Measurements from ENCODE around the gene CASZ1.

CASZ1 gene

GRCh38 chr1:10791105-10791951 is 5.1 kb downstream of the CASZ1 start:
- DNase-seq: peak; percentile 78

- DNase-seq: peak; percentile 78
Measured at GRCh38 chr1:10789803-10790702, 6.4 kb downstream of the CASZ1 start.

- peak; percentile 64 for DNase-seq
Measured at GRCh38 chr1:10789047-10789791, 7.2 kb downstream of the CASZ1 start.

- no peak for DNase-seq
Measured at GRCh38 chr1:10788592-10789006, 7.8 kb downstream of the CASZ1 start.

- no peak for DNase-seq
Measured at GRCh38 chr1:10787286-10787685, 9.2 kb downstream of the CASZ1 start.

- no peak for DNase-seq
Measured at GRCh38 chr1:10785728-10786638, 10.5 kb downstream of the CASZ1 start.

GRCh38 chr1:10784998-10785727 is 11.3 kb downstream of the CASZ1 start:
- DNase-seq: no peak

GRCh38 chr1:10782491-10783244 is 13.8 kb downstream of the CASZ1 start:
- no peak for DNase-seq

- no peak for DNase-seq
Measured at GRCh38 chr1:10781137-10781536, 15.3 kb downstream of the CASZ1 start.

GRCh38 chr1:10779841-10780240 is 16.6 kb downstream of the CASZ1 start:
- peak; percentile 85 for DNase-seq

- peak; percentile 92 for DNase-seq
Measured at GRCh38 chr1:10779201-10779600, 17.2 kb downstream of the CASZ1 start.

GRCh38 chr1:10778640-10779039 is 17.8 kb downstream of the CASZ1 start:
- peak; percentile 82 for DNase-seq

- DNase-seq: no peak
Measured at GRCh38 chr1:10777749-10778574, 18.5 kb downstream of the CASZ1 start.

- peak; percentile 90 for DNase-seq
Measured at GRCh38 chr1:10776190-10776905, 20.1 kb downstream of the CASZ1 start.

GRCh38 chr1:10775763-10776162 is 20.7 kb downstream of the CASZ1 start:
- peak; percentile 82 for DNase-seq

GRCh38 chr1:10774615-10775310 is 21.7 kb downstream of the CASZ1 start:
- no peak for DNase-seq

- no peak for DNase-seq
Measured at GRCh38 chr1:10773851-10774614, 22.4 kb downstream of the CASZ1 start.
